PC-9 (cell line): ENCODE results near the gene IL16. TPM values are rescaled to one million over a fixed set of nuclear protein-coding genes. Genes with fewer than 3 reads are reported as not detected.
A peak's percentile ranks its signal among the peaks of the same experiment; 100 is the strongest.

Source experiments
- BruUV-seq: library from RNA; stranded (reverse); fragments of 400-500 nt; replicated peaks from 2 replicates; lab custom pipeline; 2021; lab: Mats Ljungman, UMichigan
- CTCF ChIA-PET: fragments of 300-600 bp; sonication (Branson Sonifier 250); formaldehyde crosslinking; loops from one replicate; lab custom pipeline; 2022; ENCODE audit warnings: antibody characterized with exemption; lab: Charles Lee
- POLR2A ChIA-PET: fragments of 300-600 bp; sonication (Branson Sonifier 250); formaldehyde crosslinking; loops from one replicate; lab custom pipeline; 2022; ENCODE audit warnings: antibody characterized with exemption; ENCODE audit not compliant: unreplicated experiment; lab: Charles Lee
- DNase-seq, 2 experiments: peaks; one replicate each; pipeline versions ENCODE4 v3.0.0 to v3.0.0-alpha.2; 2015 to 2022; ENCODE audit warnings: mixed read lengths in 1 of 2
- H2AFZ ChIP-seq: fragments of 200-600 bp; sonication (generic); 2 replicates; pipeline ENCODE4 v1.8.1; 2017; ENCODE audit warnings: antibody characterized with exemption
- H3F3A ChIP-seq: fragments of 200-600 bp; sonication (generic); 2 replicates; pipeline ENCODE4 v1.8.1; 2017; ENCODE audit warnings: antibody characterized with exemption, mild to moderate bottlenecking, low read depth; ENCODE audit not compliant: insufficient read depth
- H3K27ac ChIP-seq: fragments of 200-600 bp; sonication (generic); 2 replicates; pipeline ENCODE4 v1.6.1; 2016; ENCODE audit warnings: mixed run types
- H3K27me3 ChIP-seq: fragments of 200-600 bp; sonication (generic); 2 replicates; pipeline ENCODE4 v1.6.1; 2016; ENCODE audit warnings: low read depth, mixed run types; ENCODE audit not compliant: insufficient read depth
- H3K36me3 ChIP-seq: fragments of 200-600 bp; sonication (generic); 2 replicates; pipeline ENCODE4 v1.6.1; 2016; ENCODE audit warnings: low read depth, mixed run types
- H3K4me1 ChIP-seq: fragments of 200-600 bp; sonication (generic); replicated peaks from 2 replicates; pipeline ENCODE4 v1.6.1; 2016; ENCODE audit warnings: mixed run types; ENCODE audit not compliant: insufficient read depth
- H3K4me2 ChIP-seq: fragments of 200-600 bp; sonication (generic); 2 replicates; pipeline ENCODE4 v1.6.1; 2017; ENCODE audit warnings: mixed run types
- H3K4me3 ChIP-seq: fragments of 200-600 bp; sonication (generic); 2 replicates; pipeline ENCODE4 v1.6.1; 2016; ENCODE audit warnings: mixed run types
- H3K79me2 ChIP-seq: fragments of 200-600 bp; sonication (generic); 2 replicates; pipeline ENCODE4 v1.6.1; 2017; ENCODE audit warnings: low read depth, mixed run types
- H3K9me2 ChIP-seq: fragments of 200-600 bp; sonication (generic); 2 replicates; pipeline ENCODE4 v1.8.1; 2017; ENCODE audit warnings: mild to moderate bottlenecking; ENCODE audit not compliant: insufficient read depth
- H3K9me3 ChIP-seq: fragments of 200-600 bp; sonication (generic); 2 replicates; pipeline ENCODE4 v1.8.1; 2016; ENCODE audit warnings: low read depth; ENCODE audit not compliant: insufficient read depth
- H4K20me1 ChIP-seq: fragments of 200-600 bp; sonication (generic); 2 replicates; pipeline ENCODE4 v1.8.1; 2017; ENCODE audit not compliant: insufficient read depth
- CTCF ChIP-seq: fragments of 200-600 bp; sonication (generic); conservative IDR thresholded peaks from 2 replicates; pipeline ENCODE4 v1.6.1; 2017; ENCODE audit warnings: mixed run types, antibody characterized with exemption, mild to moderate bottlenecking, moderate library complexity
- EZH2 ChIP-seq: fragments of 200-600 bp; sonication (generic); IDR thresholded peaks from 2 replicates; pipeline ENCODE4 v1.8.0; 2017; ENCODE audit warnings: antibody characterized with exemption, low read depth
- intact Hi-C: fragments of 100-400 bp; cut with micrococcal nuclease; formaldehyde crosslinking; loops from one replicate; pipeline ENCODE4 v1.10.0; 2022; ENCODE audit not compliant: unreplicated experiment
- total RNA-seq: library from RNA; stranded (reverse); gene quantifications from 2 replicates; pipeline ENCODE4 v1.2.3, GENCODE V29; 2021

Gene IL16
- total RNA-seq, 1 experiment from 2014 or later = 0.50 TPM

- intact Hi-C loops = loop anchor here (1.0 kb wide), 1 partner anchor 151 kb away; no protein-coding TSS in a partner anchor
- H3K4me3 ChIP-seq = no peak overlapping the region
- H2AFZ ChIP-seq = no peak overlapping the region
- no peaks in the 10 kb centered on the region for H3K36me3 ChIP-seq
- no peaks in the 10 kb centered on the region for H4K20me1 ChIP-seq
- H3K4me1 ChIP-seq = no peaks in the 10 kb centered on the region
- H3K27ac ChIP-seq = no peak overlapping the region
- TF ChIP-seq EZH2 = no peak
- peak; percentile 50 for TF ChIP-seq CTCF
- DNase-seq = no peak
- BruUV-seq = no TSS peak
- H3K4me2 ChIP-seq = no peak overlapping the region
- no peaks in the 10 kb centered on the region for H3K9me2 ChIP-seq
- ChIA-PET POLR2A (no interaction called here), CTCF (no interaction called here)
- H3K27me3 ChIP-seq = peaks cover 60% of the 10 kb centered on the region
- no peaks in the 10 kb centered on the region for H3F3A ChIP-seq
- no peaks in the 10 kb centered on the region for H3K9me3 ChIP-seq
- no peaks in the 10 kb centered on the region for H3K79me2 ChIP-seq
These were observed 60.2 kb downstream of the IL16 start for GRCh38 chr15:81256916-81257315.

GRCh38 chr15:81257435-81257834, 60.8 kb downstream of the IL16 start:
- no peaks in the 10 kb centered on the region for H3F3A ChIP-seq
- no TSS peak for BruUV-seq
- H3K9me3 ChIP-seq = no peaks in the 10 kb centered on the region
- no peak overlapping the region for H3K4me3 ChIP-seq
- intact Hi-C loops = loop anchor here (1.0 kb wide), 1 partner anchor 151 kb away; no protein-coding TSS in a partner anchor
- no peaks in the 10 kb centered on the region for H3K4me1 ChIP-seq
- peaks cover 59% of the 10 kb centered on the region for H3K27me3 ChIP-seq
- H2AFZ ChIP-seq = no peak overlapping the region
- no peak for DNase-seq
- no peaks in the 10 kb centered on the region for H3K79me2 ChIP-seq
- H3K36me3 ChIP-seq = no peaks in the 10 kb centered on the region
- no peak overlapping the region for H3K27ac ChIP-seq
- no peaks in the 10 kb centered on the region for H4K20me1 ChIP-seq
- ChIA-PET CTCF (no interaction called here), POLR2A (no interaction called here)
- H3K9me2 ChIP-seq = no peaks in the 10 kb centered on the region
- no peak for TF ChIP-seq EZH2
- no peak for TF ChIP-seq CTCF
- H3K4me2 ChIP-seq = no peak overlapping the region

DNA sequence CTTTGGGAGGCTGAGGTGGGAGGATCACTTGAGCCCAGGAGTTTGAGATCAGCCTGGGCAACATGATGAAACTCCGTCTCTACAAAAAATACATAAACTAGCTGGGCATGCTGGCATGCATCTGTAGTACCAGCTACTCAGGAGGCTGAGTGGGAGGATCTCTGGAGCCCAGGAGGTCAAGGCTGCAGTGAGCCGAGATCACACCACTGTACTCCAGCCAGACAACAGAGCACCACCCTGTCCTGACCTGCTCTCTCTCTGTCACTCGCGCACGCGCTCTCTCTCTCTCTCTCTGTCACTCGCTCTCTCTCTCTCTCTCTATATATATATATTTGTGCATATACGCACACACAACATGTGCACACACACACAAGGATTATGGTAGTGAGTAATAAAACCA, 61.8 kb downstream of the IL16 start:
- H4K20me1 ChIP-seq = no peaks in the 10 kb centered on the region
- CTCF ChIA-PET = no interaction called here
- H2AFZ ChIP-seq = no peak overlapping the region
- H3K9me3 ChIP-seq = no peaks in the 10 kb centered on the region
- TF ChIP-seq EZH2 (no peak), CTCF (no peak)
- POLR2A ChIA-PET = no interaction called here
- no peak overlapping the region for H3K4me3 ChIP-seq
- no peaks in the 10 kb centered on the region for H3K79me2 ChIP-seq
- no peaks in the 10 kb centered on the region for H3K4me1 ChIP-seq
- BruUV-seq = no TSS peak
- intact Hi-C loops = no loop called here
- H3K27ac ChIP-seq = no peak overlapping the region
- no peaks in the 10 kb centered on the region for H3K36me3 ChIP-seq
- H3K27me3 ChIP-seq = peaks cover 63% of the 10 kb centered on the region
- H3F3A ChIP-seq = no peaks in the 10 kb centered on the region
- no peak for DNase-seq
- H3K4me2 ChIP-seq = no peak overlapping the region
- H3K9me2 ChIP-seq = no peaks in the 10 kb centered on the region
